ENCODE data around the gene RAB10.

DNA sequence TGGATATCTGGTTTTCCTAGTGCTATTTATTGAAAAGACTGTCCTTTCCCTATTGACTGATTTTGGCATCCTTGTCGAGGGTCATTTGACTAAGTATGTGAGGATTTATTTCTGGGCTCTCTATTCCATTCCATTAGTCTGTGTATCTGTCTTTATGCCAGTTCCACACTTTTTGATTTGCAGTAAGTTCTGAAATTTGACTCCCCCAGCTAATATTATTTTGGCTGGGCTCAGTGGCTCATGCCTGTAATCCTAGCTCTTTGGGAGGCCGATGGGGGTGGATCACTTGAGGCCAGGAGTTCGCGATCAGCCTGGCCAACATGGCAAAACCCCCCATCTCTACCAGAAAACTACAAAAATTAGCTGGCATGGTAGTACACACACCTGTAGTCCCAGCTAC, 92.2 kb downstream of the RAB10 start:
- TF ChIP-seq, protein P1, sequence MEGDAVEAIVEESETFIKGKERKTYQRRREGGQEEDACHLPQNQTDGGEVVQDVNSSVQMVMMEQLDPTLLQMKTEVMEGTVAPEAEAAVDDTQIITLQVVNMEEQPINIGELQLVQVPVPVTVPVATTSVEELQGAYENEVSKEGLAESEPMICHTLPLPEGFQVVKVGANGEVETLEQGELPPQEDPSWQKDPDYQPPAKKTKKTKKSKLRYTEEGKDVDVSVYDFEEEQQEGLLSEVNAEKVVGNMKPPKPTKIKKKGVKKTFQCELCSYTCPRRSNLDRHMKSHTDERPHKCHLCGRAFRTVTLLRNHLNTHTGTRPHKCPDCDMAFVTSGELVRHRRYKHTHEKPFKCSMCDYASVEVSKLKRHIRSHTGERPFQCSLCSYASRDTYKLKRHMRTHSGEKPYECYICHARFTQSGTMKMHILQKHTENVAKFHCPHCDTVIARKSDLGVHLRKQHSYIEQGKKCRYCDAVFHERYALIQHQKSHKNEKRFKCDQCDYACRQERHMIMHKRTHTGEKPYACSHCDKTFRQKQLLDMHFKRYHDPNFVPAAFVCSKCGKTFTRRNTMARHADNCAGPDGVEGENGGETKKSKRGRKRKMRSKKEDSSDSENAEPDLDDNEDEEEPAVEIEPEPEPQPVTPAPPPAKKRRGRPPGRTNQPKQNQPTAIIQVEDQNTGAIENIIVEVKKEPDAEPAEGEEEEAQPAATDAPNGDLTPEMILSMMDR (conservative IDR thresholded peaks at IDR 0.05; ENCODE audit: low read depth in 2 of 2): no peak
- TF ChIP-seq, protein P2, sequence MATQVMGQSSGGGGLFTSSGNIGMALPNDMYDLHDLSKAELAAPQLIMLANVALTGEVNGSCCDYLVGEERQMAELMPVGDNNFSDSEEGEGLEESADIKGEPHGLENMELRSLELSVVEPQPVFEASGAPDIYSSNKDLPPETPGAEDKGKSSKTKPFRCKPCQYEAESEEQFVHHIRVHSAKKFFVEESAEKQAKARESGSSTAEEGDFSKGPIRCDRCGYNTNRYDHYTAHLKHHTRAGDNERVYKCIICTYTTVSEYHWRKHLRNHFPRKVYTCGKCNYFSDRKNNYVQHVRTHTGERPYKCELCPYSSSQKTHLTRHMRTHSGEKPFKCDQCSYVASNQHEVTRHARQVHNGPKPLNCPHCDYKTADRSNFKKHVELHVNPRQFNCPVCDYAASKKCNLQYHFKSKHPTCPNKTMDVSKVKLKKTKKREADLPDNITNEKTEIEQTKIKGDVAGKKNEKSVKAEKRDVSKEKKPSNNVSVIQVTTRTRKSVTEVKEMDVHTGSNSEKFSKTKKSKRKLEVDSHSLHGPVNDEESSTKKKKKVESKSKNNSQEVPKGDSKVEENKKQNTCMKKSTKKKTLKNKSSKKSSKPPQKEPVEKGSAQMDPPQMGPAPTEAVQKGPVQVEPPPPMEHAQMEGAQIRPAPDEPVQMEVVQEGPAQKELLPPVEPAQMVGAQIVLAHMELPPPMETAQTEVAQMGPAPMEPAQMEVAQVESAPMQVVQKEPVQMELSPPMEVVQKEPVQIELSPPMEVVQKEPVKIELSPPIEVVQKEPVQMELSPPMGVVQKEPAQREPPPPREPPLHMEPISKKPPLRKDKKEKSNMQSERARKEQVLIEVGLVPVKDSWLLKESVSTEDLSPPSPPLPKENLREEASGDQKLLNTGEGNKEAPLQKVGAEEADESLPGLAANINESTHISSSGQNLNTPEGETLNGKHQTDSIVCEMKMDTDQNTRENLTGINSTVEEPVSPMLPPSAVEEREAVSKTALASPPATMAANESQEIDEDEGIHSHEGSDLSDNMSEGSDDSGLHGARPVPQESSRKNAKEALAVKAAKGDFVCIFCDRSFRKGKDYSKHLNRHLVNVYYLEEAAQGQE (IDR thresholded peaks at IDR 0.05; ENCODE audit: unreplicated experiment): no peak
- TF ChIP-seq POLR2AphosphoS5 (IDR thresholded peaks at IDR 0.05; ENCODE audit: low read depth): no peak
- TF ChIP-seq EZH2 (IDR thresholded peaks at IDR 0.05; ENCODE audit: low read depth, unreplicated experiment): no peak
- TF ChIP-seq EZH2phosphoT487 (IDR thresholded peaks at IDR 0.05; ENCODE audit: unreplicated experiment): no peak
- TF ChIP-seq, protein P3, sequence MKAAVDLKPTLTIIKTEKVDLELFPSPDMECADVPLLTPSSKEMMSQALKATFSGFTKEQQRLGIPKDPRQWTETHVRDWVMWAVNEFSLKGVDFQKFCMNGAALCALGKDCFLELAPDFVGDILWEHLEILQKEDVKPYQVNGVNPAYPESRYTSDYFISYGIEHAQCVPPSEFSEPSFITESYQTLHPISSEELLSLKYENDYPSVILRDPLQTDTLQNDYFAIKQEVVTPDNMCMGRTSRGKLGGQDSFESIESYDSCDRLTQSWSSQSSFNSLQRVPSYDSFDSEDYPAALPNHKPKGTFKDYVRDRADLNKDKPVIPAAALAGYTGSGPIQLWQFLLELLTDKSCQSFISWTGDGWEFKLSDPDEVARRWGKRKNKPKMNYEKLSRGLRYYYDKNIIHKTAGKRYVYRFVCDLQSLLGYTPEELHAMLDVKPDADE (IDR thresholded peaks at IDR 0.05): no peak
- TF ChIP-seq ZNF114 (CRISPR knock-in tag; IDR thresholded peaks at IDR 0.05): no peak
- no peak for TF ChIP-seq JUNB (IDR thresholded peaks at IDR 0.05; ENCODE audit: unreplicated experiment)
- TF ChIP-seq NANOG (IDR thresholded peaks at IDR 0.05; ENCODE audit: borderline replicate concordance): no peak

Data from GM23338 (cell line).